Immature natural killer cell (primary cell): Measurements from ENCODE around the gene ZNF19. TPM values are rescaled to one million over a fixed set of nuclear protein-coding genes. Genes with fewer than 3 reads are reported as not detected.

ENCODE experiments used
- DNase-seq, 3 donors: peaks; one replicate each; pipeline ENCODE4 v3.0.0; 2022; ENCODE audit warnings: mixed read lengths in 1 of 3
- H3K27ac Mint-ChIP-seq, 6 donors: one replicate each; pipeline ENCODE4 v1.8.0; 2020; ENCODE audit warnings: mixed read lengths in 6 of 6, mild to moderate bottlenecking in 5 of 6, inconsistent platforms in 4 of 6, moderate library complexity in 3 of 6
- H3K27me3 Mint-ChIP-seq, 3 donors: one replicate each; pipeline ENCODE4 v1.8.0; 2020 to 2021; ENCODE audit warnings: low read depth in 3 of 3, mild to moderate bottlenecking in 3 of 3, mixed read lengths in 3 of 3, moderate library complexity in 3 of 3, inconsistent platforms in 1 of 3
- H3K36me3 Mint-ChIP-seq, 3 donors: one replicate each; pipeline ENCODE4 v1.8.0; 2020; ENCODE audit warnings: mixed read lengths in 3 of 3, inconsistent platforms in 2 of 3, mild to moderate bottlenecking in 2 of 3
- H3K4me1 Mint-ChIP-seq, 2 donors: one replicate each; pipeline ENCODE4 v1.8.0; 2020; ENCODE audit warnings: inconsistent platforms in 2 of 2, mild to moderate bottlenecking in 2 of 2, mixed read lengths in 2 of 2, moderate library complexity in 1 of 2
- H3K4me3 Mint-ChIP-seq, 5 donors: one replicate each; pipeline ENCODE4 v1.8.0; 2020; ENCODE audit warnings: mild to moderate bottlenecking in 5 of 5, mixed read lengths in 5 of 5, inconsistent platforms in 3 of 5, moderate library complexity in 3 of 5
- H3K9me3 Mint-ChIP-seq, 6 donors: one replicate each; pipeline ENCODE4 v1.8.0; 2020; ENCODE audit warnings: mild to moderate bottlenecking in 6 of 6, mixed read lengths in 6 of 6, inconsistent platforms in 4 of 6, moderate library complexity in 3 of 6
- polyA plus RNA-seq, 3 donors: library from polyadenylated mRNA; unstranded; fragments of 300-500 nt; fragmentation: Illumina TruSeq; gene quantifications; one replicate each; pipeline ENCODE4 v1.2.3, GENCODE V29; 2021

Gene ZNF19
- polyA plus RNA-seq, 3 donors from 2014 or later, result 0.21 to 3.4 (median 1.2) TPM

DNA sequence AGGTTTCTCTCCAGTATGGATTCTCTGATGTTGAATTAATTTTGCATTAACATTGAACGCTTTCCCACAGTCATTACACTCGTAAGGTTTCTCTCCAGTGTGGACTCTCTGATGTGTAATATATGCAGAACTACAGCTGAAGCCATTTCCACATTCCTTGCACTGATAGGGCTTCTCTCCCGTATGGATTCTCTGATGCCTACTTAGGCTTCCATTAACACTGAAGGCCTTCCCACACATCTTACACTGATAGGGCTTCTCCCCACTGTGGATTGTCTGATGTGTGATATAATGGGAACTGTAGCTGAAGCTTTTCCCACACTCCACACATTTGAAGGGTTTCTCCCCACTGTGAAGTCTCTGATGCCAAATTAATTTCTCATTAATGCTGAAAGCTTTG lies 40.1 kb downstream of the ZNF19 start:
- Mint-ChIP-seq H3K4me1 (no peaks in the 10 kb centered on the region), H3K9me3 (peaks cover 38 to 80% (median 64%) of the 10 kb centered on the region in 6 donors), H3K36me3 (peaks cover 61 to 69% (median 64%) of the 10 kb centered on the region in 3 donors), H3K4me3 (no peak overlapping the region), H3K27ac (no peak overlapping the region), H3K27me3 (peaks cover 0 to 1% (median 0%) of the 10 kb centered on the region in 3 donors)
- DNase-seq, result no peak

- H3K4me3 Mint-ChIP-seq, result no peak overlapping the region
Measured at GRCh38 chr16:71448274-71448866, 40.8 kb downstream of the ZNF19 start.

DNA sequence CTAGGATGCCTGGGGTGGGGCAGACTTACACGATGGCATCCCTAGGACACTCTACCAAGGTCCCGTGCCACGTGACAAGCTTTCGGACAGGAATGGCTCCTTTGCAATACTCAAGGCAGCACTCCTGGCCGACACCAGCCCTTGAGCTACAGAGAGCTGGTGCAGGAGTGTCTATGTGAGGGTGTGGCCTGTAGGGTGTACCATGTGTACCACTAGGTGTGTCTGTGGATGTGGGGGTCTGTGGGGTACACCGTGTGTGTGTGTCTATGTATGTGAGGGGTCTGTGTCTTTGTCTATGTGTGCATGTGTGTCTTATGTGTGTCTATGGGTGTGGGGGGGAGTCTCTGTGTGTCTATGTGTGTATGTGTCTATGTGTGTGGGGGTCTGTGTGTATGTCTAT lies 45.4 kb downstream of the ZNF19 start:
- Mint-ChIP-seq H3K4me3 (no peak overlapping the region), H3K4me1 (no peaks in the 10 kb centered on the region), H3K9me3 (peaks cover 18 to 46% (median 37%) of the 10 kb centered on the region in 6 donors), H3K27ac (no peak overlapping the region), H3K27me3 (peaks cover 2 to 13% (median 3%) of the 10 kb centered on the region in 3 donors), H3K36me3 (peaks cover 11 to 16% (median 13%) of the 10 kb centered on the region in 3 donors)
- DNase-seq, result no peak

More at GRCh38 chr16:71448274-71448866, 40.8 kb downstream of the ZNF19 start:
- H3K9me3 Mint-ChIP-seq, result peaks cover 38 to 84% (median 67%) of the 10 kb centered on the region in 6 donors
- peaks cover 58 to 63% (median 60%) of the 10 kb centered on the region in 3 donors for H3K36me3 Mint-ChIP-seq
- H3K4me1 Mint-ChIP-seq, result no peaks in the 10 kb centered on the region
- no peak for DNase-seq
- no peak overlapping the region for H3K27ac Mint-ChIP-seq
- H3K27me3 Mint-ChIP-seq, result peaks cover 0 to 1% (median 0%) of the 10 kb centered on the region in 3 donors

DNA sequence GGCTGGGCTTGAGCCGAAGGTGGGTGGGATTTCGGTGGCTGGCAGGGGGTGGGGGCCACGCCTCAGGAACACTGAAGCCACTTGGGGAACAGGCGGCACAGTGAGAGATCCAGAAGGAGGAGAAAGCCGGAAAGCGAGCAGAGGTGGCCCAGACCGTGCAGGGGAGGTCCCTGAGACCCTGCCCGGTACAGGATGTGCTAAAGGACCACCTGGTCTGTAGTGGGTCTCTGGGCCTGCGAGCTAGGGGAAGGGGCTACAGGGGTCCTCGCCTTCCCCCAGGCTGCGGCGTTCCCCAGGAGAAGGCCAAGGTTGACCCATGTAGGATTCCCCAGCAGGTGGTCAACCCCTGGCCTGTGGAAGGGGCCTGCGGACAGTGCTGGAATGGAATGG lies 47.1 kb downstream of the ZNF19 start, which contains the start of gene TLE7:
Gene TLE7 (minus strand): TSS at position 4 of the 390 bp plus-strand sequence. CDS start 8,730 bp downstream, outside the sequence.
- no peaks in the 10 kb centered on the region for H3K4me1 Mint-ChIP-seq
- no peak for DNase-seq
- peaks cover 0 to 3% (median 0%) of the 10 kb centered on the region in 3 donors for H3K36me3 Mint-ChIP-seq
- H3K9me3 Mint-ChIP-seq, result peaks cover 6 to 29% (median 21%) of the 10 kb centered on the region in 6 donors
- peaks cover 5 to 17% (median 5%) of the 10 kb centered on the region in 3 donors for H3K27me3 Mint-ChIP-seq
- no peak within 1 kb of the TSS for H3K27ac Mint-ChIP-seq
- no peak within 1 kb of the TSS for H3K4me3 Mint-ChIP-seq

DNA sequence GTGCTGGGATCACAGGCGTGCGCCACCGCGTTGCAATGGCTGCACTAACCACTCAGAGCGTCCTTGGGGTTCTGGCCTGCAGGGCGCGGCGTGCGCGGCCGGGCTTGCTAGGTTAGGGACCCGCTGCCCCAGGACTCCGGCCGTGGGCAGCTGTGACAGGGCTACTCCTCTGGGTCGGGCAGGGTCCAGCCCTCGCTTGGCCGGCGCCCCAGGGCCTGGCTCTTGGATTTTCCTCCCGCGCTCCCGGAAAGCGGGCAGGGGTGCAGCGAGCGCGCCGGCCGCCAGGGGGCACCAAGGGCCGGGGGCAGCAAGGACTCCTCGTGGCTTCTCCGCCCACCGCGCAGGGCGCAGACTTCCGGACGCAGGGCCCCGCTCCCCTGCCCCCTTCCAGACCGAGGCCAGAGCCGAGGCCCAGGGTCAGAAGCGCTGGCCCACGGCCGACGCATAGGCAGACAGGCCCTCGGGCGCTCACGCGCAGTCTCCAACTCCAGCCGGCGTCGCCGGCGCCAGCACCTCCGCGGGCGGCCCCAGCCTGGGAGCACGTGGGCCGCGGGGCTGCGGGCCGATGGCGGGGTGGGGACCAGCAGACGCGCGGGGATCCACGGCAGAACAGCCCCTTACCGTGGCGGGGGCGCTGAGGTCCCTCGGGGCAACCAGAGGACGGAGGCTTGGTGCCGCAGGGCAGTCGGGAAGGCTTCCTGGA lies 47.6 kb downstream of the ZNF19 start:
- H3K27ac Mint-ChIP-seq, result no peak overlapping the region
- H3K36me3 Mint-ChIP-seq, result peaks cover 0 to 3% (median 0%) of the 10 kb centered on the region in 3 donors
- H3K27me3 Mint-ChIP-seq, result peaks cover 5 to 17% (median 7%) of the 10 kb centered on the region in 3 donors
- H3K4me1 Mint-ChIP-seq, result no peaks in the 10 kb centered on the region
- no peak overlapping the region for H3K4me3 Mint-ChIP-seq
- DNase-seq, result peak; percentile 11 to 22 (median 13)
- peaks cover 6 to 23% (median 20%) of the 10 kb centered on the region in 6 donors for H3K9me3 Mint-ChIP-seq

DNA sequence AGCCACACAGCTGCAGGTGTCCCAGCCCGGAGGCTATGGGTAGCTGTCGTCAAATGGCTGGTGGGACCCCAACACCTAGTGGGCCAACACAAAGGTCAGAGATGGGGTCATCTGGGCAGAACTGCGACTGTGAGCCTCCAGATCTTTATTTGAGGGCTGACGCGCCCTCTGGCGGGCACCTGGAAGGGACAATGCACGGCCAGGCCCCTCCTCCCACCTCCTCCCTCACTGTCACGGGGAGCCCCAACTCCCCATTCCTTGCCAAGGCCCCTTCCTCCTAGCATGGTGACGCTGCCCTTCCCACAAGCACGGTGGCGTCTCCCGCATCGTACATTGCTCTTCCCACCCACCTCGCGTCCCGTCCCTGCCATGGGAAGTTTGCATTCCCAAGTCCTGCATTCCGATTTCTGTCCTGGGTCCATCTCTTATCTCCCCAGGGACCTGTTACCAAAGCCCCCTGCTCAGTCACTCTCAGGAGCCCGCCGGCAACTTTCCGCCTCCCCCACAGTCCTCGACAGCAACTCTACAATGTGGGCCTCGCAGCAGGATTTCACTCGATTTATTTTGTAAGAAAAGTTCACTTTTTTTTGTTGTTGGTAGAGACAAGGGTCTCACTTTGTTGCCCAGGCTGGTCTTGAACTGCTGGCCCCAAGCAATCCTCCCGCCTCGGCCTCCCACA lies 48.3 kb downstream of the ZNF19 start:
- Mint-ChIP-seq H3K27me3 (peaks cover 6 to 21% (median 7%) of the 10 kb centered on the region in 3 donors), H3K4me1 (no peaks in the 10 kb centered on the region), H3K9me3 (peaks cover 6 to 18% (median 16%) of the 10 kb centered on the region in 6 donors), H3K4me3 (no peak overlapping the region), H3K36me3 (peaks cover 0 to 1% (median 0%) of the 10 kb centered on the region in 3 donors), H3K27ac (no peak overlapping the region)
- DNase-seq, result no peak

DNA sequence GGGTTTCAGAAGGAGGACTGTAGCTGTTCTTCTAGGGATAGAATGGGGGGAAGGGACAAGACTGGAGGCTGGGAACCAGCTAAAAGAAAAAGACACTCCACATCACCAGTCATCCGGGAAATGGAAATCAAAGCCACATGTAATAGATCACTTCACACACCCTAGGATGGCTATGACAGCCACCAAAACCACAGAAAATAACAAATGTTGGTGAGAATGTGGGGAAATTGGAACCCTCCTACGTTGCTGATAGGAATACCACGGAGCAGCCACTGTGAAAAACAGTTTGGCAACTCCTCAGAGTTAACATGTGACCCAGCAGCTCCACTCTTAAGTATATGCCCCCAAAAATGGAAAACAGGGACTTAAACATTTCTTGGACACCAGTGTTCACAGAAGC lies 49.6 kb downstream of the ZNF19 start:
- peaks cover 7 to 21% (median 8%) of the 10 kb centered on the region in 3 donors for H3K27me3 Mint-ChIP-seq
- no peak for DNase-seq
- H3K36me3 Mint-ChIP-seq, result no peaks in the 10 kb centered on the region
- H3K9me3 Mint-ChIP-seq, result peaks cover 0 to 8% (median 7%) of the 10 kb centered on the region in 6 donors
- no peaks in the 10 kb centered on the region for H3K4me1 Mint-ChIP-seq
- no peak overlapping the region for H3K4me3 Mint-ChIP-seq
- no peak overlapping the region for H3K27ac Mint-ChIP-seq

GRCh38 chr16:71436473-71436872 lies 52.7 kb downstream of the ZNF19 start:
- no peak for DNase-seq
- Mint-ChIP-seq H3K9me3 (no peaks in the 10 kb centered on the region), H3K27me3 (peaks cover 6 to 23% (median 7%) of the 10 kb centered on the region in 3 donors), H3K27ac (no peak overlapping the region), H3K4me1 (no peaks in the 10 kb centered on the region), H3K4me3 (no peak overlapping the region), H3K36me3 (no peaks in the 10 kb centered on the region)

GRCh38 chr16:71432906-71433305 lies 56.2 kb downstream of the ZNF19 start:
- Mint-ChIP-seq H3K36me3 (no peaks in the 10 kb centered on the region), H3K27me3 (peaks cover 3 to 15% (median 6%) of the 10 kb centered on the region in 3 donors), H3K4me1 (no peaks in the 10 kb centered on the region), H3K27ac (no peak overlapping the region), H3K4me3 (no peak overlapping the region), H3K9me3 (peaks cover 0 to 5% (median 0%) of the 10 kb centered on the region in 6 donors)
- no peak for DNase-seq

- peaks cover 2 to 18% (median 3%) of the 10 kb centered on the region in 3 donors for H3K27me3 Mint-ChIP-seq
Measured at GRCh38 chr16:71431991-71432390, 57.1 kb downstream of the ZNF19 start.

GRCh38 chr16:71431176-71431575 lies 57.9 kb downstream of the ZNF19 start:
- H3K36me3 Mint-ChIP-seq, result no peaks in the 10 kb centered on the region
- peaks cover 0 to 5% (median 0%) of the 10 kb centered on the region in 6 donors for H3K9me3 Mint-ChIP-seq
- no peaks in the 10 kb centered on the region for H3K4me1 Mint-ChIP-seq
- no peak overlapping the region for H3K27ac Mint-ChIP-seq
- H3K27me3 Mint-ChIP-seq, result peaks cover 0 to 18% (median 6%) of the 10 kb centered on the region in 3 donors
- DNase-seq, result no peak
- H3K4me3 Mint-ChIP-seq, result no peak overlapping the region

More at GRCh38 chr16:71431991-71432390, 57.1 kb downstream of the ZNF19 start:
- DNase-seq, result no peak
- peaks cover 0 to 5% (median 0%) of the 10 kb centered on the region in 6 donors for H3K9me3 Mint-ChIP-seq
- no peaks in the 10 kb centered on the region for H3K36me3 Mint-ChIP-seq
- H3K4me3 Mint-ChIP-seq, result no peak overlapping the region
- no peaks in the 10 kb centered on the region for H3K4me1 Mint-ChIP-seq
- H3K27ac Mint-ChIP-seq, result no peak overlapping the region

- Mint-ChIP-seq H3K4me3 (no peak overlapping the region), H3K27ac (no peak overlapping the region), H3K36me3 (no peaks in the 10 kb centered on the region), H3K9me3 (peaks cover 0 to 5% (median 0%) of the 10 kb centered on the region in 6 donors), H3K4me1 (no peaks in the 10 kb centered on the region), H3K27me3 (peaks cover 0 to 17% (median 5%) of the 10 kb centered on the region in 3 donors)
- no peak for DNase-seq
Measured at GRCh38 chr16:71430744-71431143, 58.4 kb downstream of the ZNF19 start.

- H3K4me3 Mint-ChIP-seq, result no peak overlapping the region
- no peaks in the 10 kb centered on the region for H3K4me1 Mint-ChIP-seq
- no peaks in the 10 kb centered on the region for H3K36me3 Mint-ChIP-seq
- peaks cover 0 to 5% (median 0%) of the 10 kb centered on the region in 6 donors for H3K9me3 Mint-ChIP-seq
- H3K27me3 Mint-ChIP-seq, result peaks cover 2 to 20% (median 4%) of the 10 kb centered on the region in 3 donors
- no peak for DNase-seq
- H3K27ac Mint-ChIP-seq, result no peak overlapping the region
Measured at GRCh38 chr16:71429581-71429980, 59.5 kb downstream of the ZNF19 start.
